Thoracic aorta endothelial cell (primary cell): ENCODE measurements around the gene EPHX1. TPM values are rescaled to one million over a fixed set of nuclear protein-coding genes. Genes with fewer than 3 reads are reported as not detected.

Source experiments
- total RNA-seq: library from RNA; depleted of rRNA; stranded (reverse); fragments of >200 nt; gene quantifications from 2 replicates; pipeline ENCODE4 v1.2.3, GENCODE V29; 2012

The EPHX1 gene
- 17.2 and 19.7 TPM in 2 replicates for total RNA-seq

DNA sequence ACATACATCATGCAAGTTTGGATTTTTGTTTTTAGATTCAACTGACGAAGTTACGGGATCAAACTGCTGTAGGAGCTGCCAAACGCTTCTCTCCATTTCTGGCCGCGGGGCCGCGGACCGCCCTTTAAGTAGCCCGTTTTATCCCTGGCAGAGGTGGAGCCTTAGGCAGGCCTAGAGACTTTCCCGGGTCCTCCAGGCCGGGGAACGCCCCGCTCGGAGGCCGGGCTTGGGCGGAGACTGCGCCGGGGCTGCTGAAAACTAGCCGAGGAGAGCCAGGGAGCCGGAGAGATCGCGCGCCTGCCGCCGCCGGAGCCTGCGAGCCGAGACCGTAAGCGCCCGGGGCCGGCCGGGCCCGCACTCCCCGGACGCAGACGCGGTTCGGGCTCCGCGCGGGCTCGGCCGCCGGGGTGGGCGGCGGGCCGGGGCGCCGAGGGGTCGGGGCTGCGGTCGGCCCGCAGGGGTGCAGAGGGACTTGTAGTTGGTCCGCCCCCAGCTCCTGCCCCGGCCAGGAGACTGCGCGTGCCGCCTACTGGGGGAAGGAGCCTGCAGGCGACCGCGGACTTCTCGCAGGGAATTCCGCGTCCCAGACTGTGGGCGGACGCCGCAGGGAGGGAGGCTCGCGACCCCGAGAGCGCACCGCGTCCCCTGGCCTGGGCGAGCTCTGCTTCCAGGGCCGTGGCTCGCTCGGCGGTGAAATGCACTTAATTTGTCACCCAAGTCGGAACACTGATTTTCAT lies at the start of gene EPHX1:
Gene EPHX1, plus strand, starts transcription at position 283 of the 737 bp plus-strand sequence. CDS start 18,606 bp downstream, outside the sequence.

DNA sequence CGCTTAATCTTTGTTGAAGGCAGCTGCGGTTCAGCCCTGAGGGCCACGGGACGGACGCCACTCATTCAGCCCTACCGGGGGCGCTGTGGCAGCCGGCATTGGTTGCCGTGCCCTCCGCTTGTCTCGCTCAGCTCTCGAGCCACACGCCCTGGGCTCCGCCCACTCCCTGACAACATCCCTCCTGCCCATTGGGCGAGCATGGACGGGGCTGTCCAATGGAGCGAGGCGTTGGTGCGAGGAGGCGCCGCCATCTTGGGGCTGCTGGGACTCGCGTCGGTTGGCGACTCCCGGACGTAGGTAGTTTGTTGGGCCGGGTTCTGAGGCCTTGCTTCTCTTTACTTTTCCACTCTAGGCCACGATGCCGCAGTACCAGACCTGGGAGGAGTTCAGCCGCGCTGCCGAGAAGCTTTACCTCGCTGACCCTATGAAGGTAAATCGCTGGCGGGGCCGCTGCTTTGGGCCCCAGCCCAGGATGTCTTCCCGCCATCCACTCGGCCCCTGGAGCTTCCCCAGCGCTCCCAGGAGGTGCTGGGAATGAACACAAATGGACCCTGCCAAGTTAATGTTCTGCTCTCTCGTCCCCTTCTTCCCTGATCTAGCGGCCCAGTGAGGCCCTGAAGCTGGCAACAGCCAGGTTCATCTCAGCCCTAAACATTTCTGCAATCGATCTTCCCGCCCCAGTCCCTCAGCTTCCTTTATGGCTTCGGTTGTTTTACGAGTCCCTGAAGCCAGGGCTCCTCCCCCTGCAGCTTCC lies 32.2 kb upstream of the EPHX1 start, which contains the start of gene SRP9:
Gene SRP9, plus strand, starts transcription at position 244 of the 754 bp plus-strand sequence. Its CDS starts 115 bp downstream, at position 359.

DNA sequence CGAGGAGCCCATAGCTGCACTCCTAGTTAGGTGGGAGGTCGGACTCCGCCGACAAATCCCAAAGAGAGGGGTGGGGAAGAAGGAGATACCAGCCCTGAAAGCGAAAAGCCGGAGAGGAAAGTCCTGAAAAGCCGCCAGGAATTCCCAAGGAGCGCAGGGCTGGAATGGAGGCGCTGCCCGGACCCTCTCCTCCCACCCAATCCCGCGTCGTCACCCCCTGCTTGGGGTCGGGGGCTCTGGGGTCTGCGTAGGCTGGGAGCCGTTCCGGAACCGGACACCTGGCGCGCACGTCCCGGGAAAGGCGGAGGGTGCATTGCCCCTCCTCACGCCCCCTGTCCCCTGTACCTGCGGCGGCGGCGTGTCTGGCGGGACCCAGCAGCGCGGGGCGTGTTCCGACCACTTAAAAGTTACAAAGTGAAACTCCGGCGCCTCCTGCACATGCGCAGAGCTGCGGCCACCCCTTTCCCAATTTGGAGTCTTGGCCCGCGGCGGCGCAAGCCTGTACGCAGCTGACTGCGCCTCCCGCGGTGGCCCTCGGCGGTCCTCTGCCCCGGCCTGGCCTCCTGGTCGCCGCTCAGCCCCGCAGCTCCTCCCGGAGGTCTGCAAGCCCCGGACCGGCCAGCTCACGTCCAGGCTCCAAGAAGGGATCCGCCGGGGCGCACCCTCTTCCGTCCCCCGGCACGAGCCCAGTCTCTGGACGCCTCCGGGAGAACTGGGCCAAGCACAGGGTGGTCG lies 72.2 kb downstream of the EPHX1 start, which contains the start of gene TMEM63A:
Gene TMEM63A, minus strand, starts transcription at position 422 of the 735 bp plus-strand sequence. CDS start 4,800 bp downstream, outside the sequence.

DNA sequence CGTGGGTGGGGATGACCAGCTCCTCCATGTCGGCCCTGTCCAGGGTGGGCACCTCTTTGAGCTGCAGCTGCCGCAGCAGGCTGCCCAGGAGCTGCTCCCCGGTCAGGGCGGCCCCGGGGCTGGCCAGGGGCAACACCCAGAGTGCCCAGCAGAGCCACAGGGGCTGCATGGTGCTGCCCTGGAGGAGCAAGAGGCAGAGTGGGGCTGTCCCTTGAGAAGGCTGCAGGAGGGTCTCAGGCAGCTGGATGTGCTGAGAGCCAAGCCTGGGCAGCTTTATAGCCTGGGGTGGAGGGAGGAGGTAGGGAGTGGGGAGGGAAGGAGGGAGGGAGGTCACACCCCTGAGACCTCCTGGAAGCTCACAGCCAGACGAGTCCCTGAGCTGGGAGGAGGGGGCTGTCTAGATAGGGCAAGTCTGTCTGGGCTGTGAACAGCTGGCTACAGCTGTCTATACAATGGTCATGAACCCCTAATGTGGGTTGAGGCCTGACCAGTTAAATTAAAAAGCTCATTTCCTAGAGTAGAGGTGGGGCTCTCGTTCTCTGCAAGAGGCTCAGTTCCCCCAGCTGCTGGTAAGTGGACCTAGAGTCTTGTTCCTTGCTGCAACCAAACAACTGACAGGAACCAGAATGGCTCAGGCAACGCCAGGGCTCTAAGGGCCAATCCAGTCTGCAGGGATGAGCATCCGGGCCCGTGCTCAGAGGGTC lies 79.1 kb downstream of the EPHX1 start, which contains the start of gene LEFTY1:
Gene LEFTY1, minus strand, starts transcription at position 249 of the 704 bp plus-strand sequence. Its CDS starts 80 bp downstream, at position 169.

Other genes starting within 250 kb of the EPHX1 start
- 99.1 and 109 TPM in 2 replicates for gene ENAH, start 157.0 kb upstream of the EPHX1 start, total RNA-seq
- gene SRP9, start 32.3 kb upstream of the EPHX1 start, total RNA-seq, result 360 and 445 TPM in 2 replicates
- gene TMEM63A, start 72.3 kb downstream of the EPHX1 start, total RNA-seq, result 22.7 and 31.9 TPM in 2 replicates
- not detected in 2 replicates for gene LEFTY1, start 79.0 kb downstream of the EPHX1 start, total RNA-seq
- 31.9 and 40.5 TPM in 2 replicates for gene PYCR2, start 114.1 kb downstream of the EPHX1 start, total RNA-seq
- gene LEFTY2, start 131.1 kb downstream of the EPHX1 start, total RNA-seq, result 0.13 TPM in 1 of 2 replicates, not detected in the other
- gene SDE2, start 189.2 kb downstream of the EPHX1 start, total RNA-seq, result 25.2 and 28.1 TPM in 2 replicates